ENCODE measurements around the gene CCDC167.
"Not testable (repeated sequence)": the region's sequence is repeated elsewhere in the genome, so short reads cannot be mapped to it uniquely, and the experiment has no call there.

Gene CCDC167

GRCh38 chr6:37459981-37460800 is 39.5 kb downstream of the CCDC167 start:
- DNase-seq: no peak

GRCh38 chr6:37456816-37457560 is 42.7 kb downstream of the CCDC167 start:
- no peak for DNase-seq

- DNase-seq: no peak
Observed at GRCh38 chr6:37456126-37456525, 43.6 kb downstream of the CCDC167 start.

GRCh38 chr6:37454420-37455140 is 45.1 kb downstream of the CCDC167 start:
- no peak for DNase-seq

GRCh38 chr6:37452522-37452921 is 47.2 kb downstream of the CCDC167 start:
- no peak for DNase-seq

GRCh38 chr6:37451441-37452193 is 48.1 kb downstream of the CCDC167 start:
- no peak for DNase-seq

- no peak for DNase-seq
Observed at GRCh38 chr6:37449984-37450383, 49.7 kb downstream of the CCDC167 start.

- DNase-seq: not testable (repeated sequence)
Observed at GRCh38 chr6:37443216-37443542, 56.5 kb downstream of the CCDC167 start.

- DNase-seq: no peak
Observed at GRCh38 chr6:37442416-37443215, 57.1 kb downstream of the CCDC167 start.

GRCh38 chr6:37441651-37442050 is 58.0 kb downstream of the CCDC167 start:
- DNase-seq: no peak

- DNase-seq: no peak
Observed at GRCh38 chr6:37438930-37439329, 60.8 kb downstream of the CCDC167 start.

- DNase-seq: no peak
Observed at GRCh38 chr6:37435816-37436215, 63.9 kb downstream of the CCDC167 start.

- no peak for DNase-seq
Observed at GRCh38 chr6:37435373-37435772, 64.3 kb downstream of the CCDC167 start.

- DNase-seq: no peak
Observed at GRCh38 chr6:37433657-37434271, 65.9 kb downstream of the CCDC167 start.

All from NK-92 treated with Interleukin-12 subunit alpha and Interleukin-12 subunit beta, amount 100 ng/mL, for 24 hours (cell line).